HG03571 (cell line): Measurements from ENCODE around the gene CDH13.

ENCODE experiments used
- ATAC-seq: cut with Tn5 transposase; IDR thresholded peaks from one replicate; pipeline ENCODE4 v1.9.1; 2021; ENCODE audit not compliant: unreplicated experiment

The CDH13 gene

DNA sequence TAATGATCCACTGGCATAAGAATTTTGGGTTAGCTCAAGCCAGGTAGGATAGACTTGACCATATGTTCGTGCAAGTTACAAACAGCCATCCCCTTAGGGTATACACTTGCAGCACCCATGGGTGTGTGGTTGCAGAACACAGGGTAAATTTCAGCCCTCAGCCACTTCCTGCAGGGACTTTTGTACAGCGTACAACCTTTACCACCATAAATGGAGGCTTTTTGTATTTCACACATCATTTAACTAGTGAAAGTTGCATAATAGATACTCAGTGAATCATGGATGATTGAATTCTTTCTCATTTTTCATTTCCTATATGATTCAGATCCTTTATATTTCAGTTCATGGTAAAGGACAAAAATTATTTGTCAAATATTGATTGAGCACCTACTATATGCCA is 473.9 kb downstream of the CDH13 start:
- no peak for ATAC-seq

DNA sequence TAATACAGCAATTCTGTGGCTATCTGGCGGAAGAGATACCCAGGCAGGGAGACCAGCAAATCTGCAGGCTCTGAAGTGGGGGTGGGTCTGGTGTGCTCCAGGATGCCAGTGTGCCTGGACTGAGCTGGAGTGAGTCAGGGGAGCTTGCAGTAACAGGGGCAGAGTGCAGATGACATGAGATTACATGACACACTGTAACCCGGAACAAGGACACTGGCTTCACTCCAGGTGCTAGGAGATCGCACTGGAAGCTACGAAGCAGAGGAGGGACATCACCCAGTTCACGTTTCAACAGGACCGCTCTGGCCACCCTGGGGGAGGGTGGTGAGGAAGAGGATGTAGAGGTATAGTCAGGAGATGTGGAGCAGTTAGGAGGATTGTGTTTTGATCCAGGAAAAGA is 475.6 kb downstream of the CDH13 start:
- ATAC-seq = no peak

DNA sequence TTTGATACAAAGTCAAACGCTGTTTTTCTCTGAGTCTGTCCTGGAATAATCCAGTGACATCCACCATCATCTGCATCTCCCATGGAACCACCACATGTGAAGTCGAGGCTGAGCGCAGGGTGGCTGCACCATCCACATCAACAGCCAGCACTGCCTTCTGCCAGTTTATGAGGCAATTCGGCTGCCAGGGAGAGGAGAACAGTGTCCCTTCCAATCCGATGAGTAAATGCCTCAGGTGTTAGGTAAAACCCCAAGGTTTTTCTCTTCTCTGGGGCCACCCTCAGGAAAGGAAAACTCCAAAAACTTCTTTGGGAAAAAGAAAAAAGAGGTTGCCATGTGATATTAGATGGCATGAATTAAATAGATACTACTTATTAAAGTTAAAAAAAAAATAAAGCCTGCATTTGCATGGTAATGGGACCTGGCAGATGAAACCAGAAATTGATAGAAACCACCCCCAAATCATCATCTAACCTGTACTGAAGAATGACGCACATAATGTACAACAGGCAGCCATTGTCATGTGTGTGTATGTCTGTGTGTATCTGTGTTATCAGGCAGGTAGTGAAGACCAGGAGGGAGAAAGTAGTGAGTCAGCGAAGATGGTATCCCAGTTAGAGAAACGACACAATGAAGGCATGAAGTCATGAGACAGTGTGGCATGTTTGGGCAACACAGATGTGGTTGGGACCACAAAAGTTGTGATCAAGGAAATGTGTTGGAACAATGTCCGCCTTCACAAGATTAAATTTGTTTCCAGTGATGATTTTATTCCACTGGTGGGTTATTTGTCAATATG is 478.7 kb downstream of the CDH13 start:
- ATAC-seq = no peak

- ATAC-seq = no peak
These were observed 482.8 kb downstream of the CDH13 start for GRCh38 chr16:83109490-83110125.

DNA sequence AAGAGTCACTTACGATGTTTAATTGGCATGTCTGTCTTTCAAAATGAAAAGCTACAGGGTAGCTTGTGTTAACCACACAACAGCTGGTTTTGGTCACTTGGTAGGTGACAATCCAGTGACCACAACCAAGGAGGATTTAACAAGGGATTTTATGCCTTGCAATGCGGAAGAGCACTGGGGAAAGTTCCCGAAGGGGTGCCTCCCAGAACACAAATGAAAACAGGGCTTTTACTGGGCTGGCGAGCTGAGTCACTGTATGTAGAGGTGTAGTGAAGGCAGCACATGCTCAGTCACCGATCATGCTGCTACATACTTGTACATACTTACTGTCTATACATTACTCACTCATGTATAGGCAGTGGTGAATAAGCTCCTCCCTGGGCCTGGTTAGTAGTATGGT is 483.5 kb downstream of the CDH13 start:
- ATAC-seq = no peak

GRCh38 chr16:83113317-83113716 is 486.5 kb downstream of the CDH13 start:
- ATAC-seq = no peak

- ATAC-seq = no peak
These were observed 487.0 kb downstream of the CDH13 start for GRCh38 chr16:83113811-83114210.

DNA sequence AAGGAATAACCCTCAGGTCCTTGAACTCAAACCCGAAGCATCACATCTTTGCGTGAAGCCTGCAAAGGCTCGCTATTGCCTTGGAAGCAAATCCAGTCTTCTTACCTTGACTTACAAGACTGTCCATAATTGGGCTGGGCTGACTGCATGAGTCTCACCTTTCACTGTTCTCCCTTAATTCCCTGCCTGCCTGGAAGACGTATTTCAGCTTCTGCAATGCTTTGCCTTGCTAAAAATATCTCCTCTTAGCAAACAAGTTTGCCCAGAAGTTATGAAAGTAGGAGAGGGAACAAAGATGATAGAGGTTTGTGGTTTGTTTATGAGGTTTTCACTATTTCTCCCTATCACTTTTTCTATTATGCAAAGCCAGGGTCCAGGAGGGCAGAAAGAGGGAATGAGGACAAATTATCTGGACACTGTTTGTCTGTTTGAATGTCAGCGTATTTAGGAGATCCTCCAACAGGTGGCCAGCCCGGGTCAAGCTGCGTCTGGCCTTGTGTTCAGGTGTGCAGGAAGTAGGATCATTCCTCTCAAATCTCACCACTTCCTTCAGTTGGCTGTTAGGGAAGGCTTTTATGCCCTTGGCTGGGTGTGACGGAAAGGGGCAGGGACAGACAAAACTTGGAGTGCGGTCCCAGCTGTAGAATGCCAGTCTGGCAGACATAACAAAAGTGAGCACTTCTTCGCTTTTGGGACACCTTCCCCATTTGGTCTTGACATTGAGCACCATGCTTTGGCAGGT is 488.9 kb downstream of the CDH13 start:
- ATAC-seq = no peak

DNA sequence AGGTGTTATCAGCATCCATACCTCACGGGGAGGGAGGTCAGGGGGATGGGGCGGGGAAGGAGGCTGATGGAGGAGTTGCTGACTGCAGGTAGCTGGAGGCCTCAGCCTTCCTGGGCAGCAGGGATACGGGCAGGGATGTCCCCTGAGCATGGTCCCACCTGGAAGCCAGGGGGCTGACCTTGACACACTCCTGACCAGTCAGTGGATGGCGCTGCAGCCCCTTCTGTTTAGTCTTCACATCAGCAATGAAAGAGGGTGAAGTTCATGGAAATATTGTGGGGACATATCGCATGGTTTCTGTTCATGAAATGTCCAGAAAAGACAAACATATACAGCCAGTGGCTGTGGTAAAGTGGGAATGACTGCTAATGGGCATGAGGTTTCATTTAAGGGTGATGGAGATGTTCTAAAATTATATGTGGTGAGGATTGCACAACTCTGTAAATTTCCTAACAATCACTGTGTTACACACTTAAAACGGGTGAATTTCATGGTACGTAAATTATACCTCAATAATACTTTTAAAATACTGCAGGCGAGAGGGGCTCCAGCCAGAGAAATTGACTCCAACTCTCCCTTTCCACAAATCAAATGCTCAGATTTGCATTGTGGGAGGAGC is 489.6 kb downstream of the CDH13 start:
- ATAC-seq = no peak

GRCh38 chr16:83117810-83118209 is 491.0 kb downstream of the CDH13 start:
- ATAC-seq = no peak

DNA sequence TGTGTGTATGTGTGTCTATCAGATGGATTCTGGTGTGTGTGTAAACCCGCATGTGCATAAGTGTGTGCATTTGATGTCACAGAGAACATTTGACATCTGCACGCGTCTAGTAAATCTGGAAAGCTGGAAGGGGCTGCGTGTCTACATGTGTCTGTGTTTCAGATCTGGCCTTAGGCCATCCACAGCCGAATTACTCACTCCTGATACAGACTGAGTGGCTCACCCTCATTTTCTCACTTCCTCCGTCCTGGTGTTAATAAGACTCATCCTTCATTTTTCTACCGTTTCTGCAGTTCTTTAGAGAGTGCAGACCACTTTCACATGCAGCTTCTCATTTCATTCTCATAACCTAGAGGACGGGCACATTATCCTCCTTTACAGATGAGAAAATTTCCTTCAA is 491.6 kb downstream of the CDH13 start:
- ATAC-seq = no peak

- no peak for ATAC-seq
These were observed 499.3 kb downstream of the CDH13 start for GRCh38 chr16:83125999-83126568.

DNA sequence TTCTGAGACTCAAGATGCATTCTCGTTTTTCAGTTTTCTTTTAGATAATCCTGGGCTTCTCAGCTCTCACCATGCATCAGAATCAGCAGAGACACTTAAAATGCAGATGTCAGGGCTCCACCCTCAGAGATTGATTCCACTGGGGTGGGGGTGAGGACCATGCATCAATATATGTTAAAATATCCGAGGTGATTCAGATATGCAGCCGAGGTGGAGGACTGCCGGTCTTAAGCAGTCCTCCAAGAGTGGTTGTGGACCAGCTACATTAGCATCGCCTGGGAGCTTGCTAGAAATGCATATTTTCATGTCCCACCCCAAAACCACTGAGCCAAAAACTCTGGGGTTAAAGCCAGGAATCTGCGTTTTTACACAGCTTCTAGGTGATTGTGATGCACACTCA is 501.3 kb downstream of the CDH13 start:
- ATAC-seq = no peak

DNA sequence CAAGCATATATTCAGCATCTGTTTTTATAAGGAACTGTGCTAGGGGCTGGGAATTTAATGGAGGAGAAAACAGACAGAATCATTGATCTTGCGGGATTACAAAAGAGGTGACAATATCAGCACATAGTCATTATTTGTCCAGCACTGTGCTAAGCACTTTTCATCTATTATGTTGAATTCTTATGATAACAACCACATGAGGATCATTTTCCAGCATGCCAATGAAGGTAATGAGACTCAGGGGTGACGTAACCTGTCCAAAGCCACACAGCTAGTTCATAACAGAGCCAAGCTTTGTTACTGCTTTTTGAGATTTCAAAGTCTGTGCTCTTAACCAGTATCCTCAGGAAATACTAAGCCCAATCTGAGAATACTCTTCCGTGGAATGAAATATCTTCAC is 503.3 kb downstream of the CDH13 start:
- no peak for ATAC-seq

- ATAC-seq = no peak
These were observed 507.9 kb downstream of the CDH13 start for GRCh38 chr16:83134638-83135037.

- no peak for ATAC-seq
These were observed 509.6 kb downstream of the CDH13 start for GRCh38 chr16:83136419-83136818.

DNA sequence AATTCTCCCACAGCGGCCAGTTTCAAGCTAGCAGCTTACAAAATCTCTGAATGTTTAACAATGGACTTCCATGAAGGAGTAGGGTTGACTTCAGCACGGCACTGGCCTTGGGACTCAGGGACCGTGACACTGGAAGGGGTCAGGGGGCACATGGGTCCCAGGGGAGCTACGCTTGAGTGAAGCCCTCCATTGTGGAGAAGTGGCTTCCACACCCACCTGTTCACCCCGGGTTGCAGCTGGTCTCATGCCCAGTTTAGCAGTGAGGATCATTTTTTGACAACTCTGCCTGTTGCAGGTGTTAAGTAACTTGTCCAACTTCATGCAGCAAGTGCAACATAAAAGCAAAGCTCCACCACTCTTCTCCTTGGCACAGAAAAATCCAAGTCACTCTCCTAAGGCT is 510.2 kb downstream of the CDH13 start:
- no peak for ATAC-seq

DNA sequence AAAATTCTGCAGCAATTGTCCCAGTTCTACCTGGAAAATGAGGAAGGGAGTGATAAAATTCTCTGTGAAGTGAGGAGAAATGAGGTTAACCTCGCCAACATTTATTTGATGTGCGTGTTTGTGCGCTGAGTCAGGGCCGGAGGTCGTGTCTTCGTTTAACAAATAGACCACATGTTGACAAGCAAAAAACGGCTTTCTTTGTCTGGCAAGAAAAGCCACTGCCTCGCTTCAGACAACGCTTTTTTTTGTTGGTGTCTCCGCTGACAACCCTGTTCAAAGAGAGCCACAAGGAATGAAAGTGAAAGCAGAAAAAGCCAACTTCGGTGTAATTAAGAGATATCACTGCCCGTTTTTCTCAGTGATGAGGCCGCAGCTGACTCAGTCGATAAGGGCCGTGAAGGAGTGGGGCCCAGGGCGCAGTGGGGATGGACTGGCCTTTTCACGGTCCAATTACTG is 510.6 kb downstream of the CDH13 start:
- ATAC-seq = no peak

GRCh38 chr16:83137894-83138293 is 511.1 kb downstream of the CDH13 start:
- no peak for ATAC-seq

DNA sequence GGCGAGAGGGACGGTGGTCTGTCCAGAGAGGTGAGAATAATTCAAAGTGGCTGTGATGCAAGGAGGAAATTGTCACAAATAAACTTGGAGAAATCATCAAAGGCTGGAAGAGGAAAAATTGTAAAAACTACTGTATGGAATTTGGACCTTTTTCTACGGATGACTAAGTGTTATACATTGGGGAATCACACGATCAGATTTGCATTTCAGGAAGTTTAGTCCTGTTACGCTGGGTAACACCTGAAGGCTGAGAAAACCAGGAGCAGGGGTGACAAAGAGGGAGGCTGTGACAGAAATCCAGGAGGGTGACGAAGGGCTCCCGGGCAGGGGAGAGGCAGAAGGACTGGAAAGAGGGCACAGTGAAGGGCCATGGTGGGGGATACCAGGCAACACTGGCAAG is 511.7 kb downstream of the CDH13 start:
- no peak for ATAC-seq
